NT2/D1 (cell line): ENCODE data around the gene BOC.

Experiments
- DNase-seq: peaks from one replicate; pipeline ENCODE4 v3.0.0-alpha.2; 2011; ENCODE audit warnings: low read depth, low spot score
- H3K27me3 ChIP-seq: 2 replicates; pipeline ENCODE4 v1.6.0; 2011; ENCODE audit warnings: mild to moderate bottlenecking; ENCODE audit not compliant: insufficient read length, insufficient read depth
- H3K36me3 ChIP-seq: 2 replicates; pipeline ENCODE4 v1.6.1; 2011; ENCODE audit warnings: mild to moderate bottlenecking, low read length, mixed read lengths; ENCODE audit not compliant: insufficient read depth, insufficient read length
- H3K4me1 ChIP-seq: 2 replicates; pipeline ENCODE4 v1.5.1; 2011; ENCODE audit not compliant: insufficient read depth, insufficient read length
- H3K4me3 ChIP-seq: 2 replicates; pipeline ENCODE4 v1.5.1; 2011; ENCODE audit warnings: low read depth; ENCODE audit not compliant: insufficient read length
- H3K9ac ChIP-seq: 2 replicates; pipeline ENCODE4 v1.6.0; 2011; ENCODE audit warnings: low read depth; ENCODE audit not compliant: insufficient read length
- H3K9me3 ChIP-seq: 2 replicates; pipeline ENCODE4 v1.5.1; 2011; ENCODE audit warnings: mild to moderate bottlenecking, low read length; ENCODE audit not compliant: insufficient read depth
- SUZ12 ChIP-seq: IDR thresholded peaks from 2 replicates; pipeline ENCODE4 v1.6.1; 2011; ENCODE audit not compliant: insufficient read length, insufficient read depth; ENCODE audit errors: extremely low read depth
- YY1 ChIP-seq: IDR thresholded peaks from 2 replicates; pipeline ENCODE4 v1.6.1; 2011; ENCODE audit not compliant: insufficient read length, insufficient read depth
- ZNF274 ChIP-seq: IDR thresholded peaks from 2 replicates; pipeline ENCODE4 v1.6.1; 2011; ENCODE audit warnings: mild to moderate bottlenecking, low read depth, low read length

BOC gene

GRCh38 chr3:113310960-113311359, 99.6 kb downstream of the BOC start:
- no peak overlapping the region for H3K4me3 ChIP-seq
- H3K9ac ChIP-seq, result no peak overlapping the region
- no peaks in the 10 kb centered on the region for H3K27me3 ChIP-seq
- no peaks in the 10 kb centered on the region for H3K36me3 ChIP-seq
- no peak for TF ChIP-seq YY1
- TF ChIP-seq ZNF274, result no peak
- no peak for TF ChIP-seq SUZ12
- DNase-seq, result no peak
- H3K4me1 ChIP-seq, result no peaks in the 10 kb centered on the region
- H3K9me3 ChIP-seq, result peaks cover 42% of the 10 kb centered on the region

GRCh38 chr3:113312416-113312815, 101.1 kb downstream of the BOC start:
- no peak overlapping the region for H3K4me3 ChIP-seq
- H3K36me3 ChIP-seq, result no peaks in the 10 kb centered on the region
- no peaks in the 10 kb centered on the region for H3K27me3 ChIP-seq
- H3K4me1 ChIP-seq, result no peaks in the 10 kb centered on the region
- DNase-seq, result peak; percentile 36
- H3K9ac ChIP-seq, result no peak overlapping the region
- TF ChIP-seq SUZ12 (no peak), ZNF274 (no peak), YY1 (no peak)
- H3K9me3 ChIP-seq, result peaks cover 42% of the 10 kb centered on the region

- Histone ChIP-seq H3K9ac (no peak overlapping the region), H3K4me3 (no peak overlapping the region)
- no peak for DNase-seq
These were observed 103.6 kb downstream of the BOC start for GRCh38 chr3:113314923-113315322.

GRCh38 chr3:113329757-113330156, 118.4 kb downstream of the BOC start:
- no peaks in the 10 kb centered on the region for H3K4me1 ChIP-seq
- DNase-seq, result no peak
- H3K27me3 ChIP-seq, result no peaks in the 10 kb centered on the region
- TF ChIP-seq SUZ12 (no peak), YY1 (no peak), ZNF274 (no peak)
- H3K4me3 ChIP-seq, result no peak overlapping the region
- H3K9me3 ChIP-seq, result no peaks in the 10 kb centered on the region
- H3K9ac ChIP-seq, result no peak overlapping the region
- H3K36me3 ChIP-seq, result no peaks in the 10 kb centered on the region

More at GRCh38 chr3:113314923-113315322, 103.6 kb downstream of the BOC start:
- Histone ChIP-seq H3K27me3 (no peaks in the 10 kb centered on the region), H3K9me3 (peaks cover 42% of the 10 kb centered on the region), H3K36me3 (no peaks in the 10 kb centered on the region), H3K4me1 (no peaks in the 10 kb centered on the region)
- no peak for TF ChIP-seq ZNF274
- no peak for TF ChIP-seq YY1
- TF ChIP-seq SUZ12, result no peak

GRCh38 chr3:113330742-113331141, 119.4 kb downstream of the BOC start:
- H3K4me3 ChIP-seq, result no peak overlapping the region
- TF ChIP-seq SUZ12 (no peak), YY1 (no peak), ZNF274 (no peak)
- H3K36me3 ChIP-seq, result no peaks in the 10 kb centered on the region
- H3K27me3 ChIP-seq, result no peaks in the 10 kb centered on the region
- H3K9ac ChIP-seq, result no peak overlapping the region
- no peak for DNase-seq
- H3K4me1 ChIP-seq, result no peaks in the 10 kb centered on the region
- no peaks in the 10 kb centered on the region for H3K9me3 ChIP-seq

GRCh38 chr3:113331187-113331586, 119.8 kb downstream of the BOC start:
- TF ChIP-seq SUZ12, result no peak
- TF ChIP-seq YY1, result no peak
- no peak for TF ChIP-seq ZNF274
- no peak overlapping the region for H3K9ac ChIP-seq
- H3K36me3 ChIP-seq, result no peaks in the 10 kb centered on the region
- no peak overlapping the region for H3K4me3 ChIP-seq
- H3K4me1 ChIP-seq, result no peaks in the 10 kb centered on the region
- H3K27me3 ChIP-seq, result no peaks in the 10 kb centered on the region
- H3K9me3 ChIP-seq, result no peaks in the 10 kb centered on the region
- no peak for DNase-seq
